ENCODE data around the gene B4GALT2.

DNA sequence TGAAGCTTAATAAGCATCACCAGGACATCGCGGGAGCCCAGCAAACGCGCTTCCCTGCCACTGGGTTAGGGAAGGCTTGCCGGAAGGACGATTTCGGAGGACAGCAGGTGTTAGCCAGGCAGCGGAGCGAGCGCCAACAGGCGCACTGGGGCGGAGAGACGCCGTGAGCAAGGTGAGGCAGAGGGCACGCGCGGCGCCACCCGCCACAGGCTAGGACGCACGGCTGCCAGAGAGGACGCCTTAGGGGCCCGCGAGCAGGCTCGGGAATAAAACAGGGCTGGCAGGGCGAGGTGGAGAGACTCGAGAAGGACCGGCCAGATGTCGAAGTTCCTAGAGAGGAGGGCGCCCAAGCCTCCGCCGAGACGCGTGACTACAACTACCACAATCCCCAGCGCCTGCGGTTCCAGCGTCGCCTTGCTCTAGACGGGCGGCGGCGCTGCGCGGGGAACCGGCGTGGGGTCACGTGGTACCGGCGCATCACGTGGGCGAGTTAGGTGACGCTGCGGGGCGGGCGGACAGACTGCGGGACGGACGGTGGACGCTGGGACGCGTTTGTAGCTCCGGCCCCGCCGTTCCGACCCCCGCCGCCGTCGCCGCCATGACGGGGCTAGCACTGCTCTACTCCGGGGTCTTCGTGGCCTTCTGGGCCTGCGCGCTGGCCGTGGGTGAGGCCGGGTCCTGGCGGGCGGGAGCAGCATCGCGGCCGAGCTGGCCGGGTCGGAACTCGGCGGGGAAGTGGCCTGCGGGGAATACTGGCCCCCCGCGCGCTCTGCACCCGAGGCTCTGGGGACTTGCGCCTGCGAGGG is 4.4 kb upstream of the B4GALT2 start, which contains the start of gene ATP6V0B:
- TF ChIP-seq, protein P1, sequence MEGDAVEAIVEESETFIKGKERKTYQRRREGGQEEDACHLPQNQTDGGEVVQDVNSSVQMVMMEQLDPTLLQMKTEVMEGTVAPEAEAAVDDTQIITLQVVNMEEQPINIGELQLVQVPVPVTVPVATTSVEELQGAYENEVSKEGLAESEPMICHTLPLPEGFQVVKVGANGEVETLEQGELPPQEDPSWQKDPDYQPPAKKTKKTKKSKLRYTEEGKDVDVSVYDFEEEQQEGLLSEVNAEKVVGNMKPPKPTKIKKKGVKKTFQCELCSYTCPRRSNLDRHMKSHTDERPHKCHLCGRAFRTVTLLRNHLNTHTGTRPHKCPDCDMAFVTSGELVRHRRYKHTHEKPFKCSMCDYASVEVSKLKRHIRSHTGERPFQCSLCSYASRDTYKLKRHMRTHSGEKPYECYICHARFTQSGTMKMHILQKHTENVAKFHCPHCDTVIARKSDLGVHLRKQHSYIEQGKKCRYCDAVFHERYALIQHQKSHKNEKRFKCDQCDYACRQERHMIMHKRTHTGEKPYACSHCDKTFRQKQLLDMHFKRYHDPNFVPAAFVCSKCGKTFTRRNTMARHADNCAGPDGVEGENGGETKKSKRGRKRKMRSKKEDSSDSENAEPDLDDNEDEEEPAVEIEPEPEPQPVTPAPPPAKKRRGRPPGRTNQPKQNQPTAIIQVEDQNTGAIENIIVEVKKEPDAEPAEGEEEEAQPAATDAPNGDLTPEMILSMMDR (IDR thresholded peaks at IDR 0.05), result no peak
- TF ChIP-seq CHD2 (IDR thresholded peaks at IDR 0.05; ENCODE audit: low read length, partially characterized antibody) (peak; percentile 59), SMC3 (IDR thresholded peaks at IDR 0.05; ENCODE audit: low read depth, low read length) (no peak), EZH2phosphoT487 (IDR thresholded peaks at IDR 0.05; ENCODE audit: borderline replicate concordance, low read depth) (no peak), RCOR1 (IDR thresholded peaks at IDR 0.05; ENCODE audit: low read length) (no peak; the same call in 1 of the 2 replicates), EP300 (IDR thresholded peaks at IDR 0.05; ENCODE audit: borderline replicate concordance in 1 of 2, low read depth in 1 of 2, low read length in 1 of 2) (no peak), TCF12 (IDR thresholded peaks at IDR 0.05) (no peak), FOXM1 (IDR thresholded peaks at IDR 0.05; ENCODE audit: low read depth) (no peak), RAD21 (IDR thresholded peaks at IDR 0.05; ENCODE audit: low read length) (no peak), POLR2AphosphoS5 (IDR thresholded peaks at IDR 0.05; ENCODE audit: low read depth, low read length) (peak; percentile 50)
- TF ChIP-seq, protein P2, sequence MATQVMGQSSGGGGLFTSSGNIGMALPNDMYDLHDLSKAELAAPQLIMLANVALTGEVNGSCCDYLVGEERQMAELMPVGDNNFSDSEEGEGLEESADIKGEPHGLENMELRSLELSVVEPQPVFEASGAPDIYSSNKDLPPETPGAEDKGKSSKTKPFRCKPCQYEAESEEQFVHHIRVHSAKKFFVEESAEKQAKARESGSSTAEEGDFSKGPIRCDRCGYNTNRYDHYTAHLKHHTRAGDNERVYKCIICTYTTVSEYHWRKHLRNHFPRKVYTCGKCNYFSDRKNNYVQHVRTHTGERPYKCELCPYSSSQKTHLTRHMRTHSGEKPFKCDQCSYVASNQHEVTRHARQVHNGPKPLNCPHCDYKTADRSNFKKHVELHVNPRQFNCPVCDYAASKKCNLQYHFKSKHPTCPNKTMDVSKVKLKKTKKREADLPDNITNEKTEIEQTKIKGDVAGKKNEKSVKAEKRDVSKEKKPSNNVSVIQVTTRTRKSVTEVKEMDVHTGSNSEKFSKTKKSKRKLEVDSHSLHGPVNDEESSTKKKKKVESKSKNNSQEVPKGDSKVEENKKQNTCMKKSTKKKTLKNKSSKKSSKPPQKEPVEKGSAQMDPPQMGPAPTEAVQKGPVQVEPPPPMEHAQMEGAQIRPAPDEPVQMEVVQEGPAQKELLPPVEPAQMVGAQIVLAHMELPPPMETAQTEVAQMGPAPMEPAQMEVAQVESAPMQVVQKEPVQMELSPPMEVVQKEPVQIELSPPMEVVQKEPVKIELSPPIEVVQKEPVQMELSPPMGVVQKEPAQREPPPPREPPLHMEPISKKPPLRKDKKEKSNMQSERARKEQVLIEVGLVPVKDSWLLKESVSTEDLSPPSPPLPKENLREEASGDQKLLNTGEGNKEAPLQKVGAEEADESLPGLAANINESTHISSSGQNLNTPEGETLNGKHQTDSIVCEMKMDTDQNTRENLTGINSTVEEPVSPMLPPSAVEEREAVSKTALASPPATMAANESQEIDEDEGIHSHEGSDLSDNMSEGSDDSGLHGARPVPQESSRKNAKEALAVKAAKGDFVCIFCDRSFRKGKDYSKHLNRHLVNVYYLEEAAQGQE (IDR thresholded peaks at IDR 0.05; ENCODE audit: low read depth, low read length), result no peak
- TF ChIP-seq, protein P3, sequence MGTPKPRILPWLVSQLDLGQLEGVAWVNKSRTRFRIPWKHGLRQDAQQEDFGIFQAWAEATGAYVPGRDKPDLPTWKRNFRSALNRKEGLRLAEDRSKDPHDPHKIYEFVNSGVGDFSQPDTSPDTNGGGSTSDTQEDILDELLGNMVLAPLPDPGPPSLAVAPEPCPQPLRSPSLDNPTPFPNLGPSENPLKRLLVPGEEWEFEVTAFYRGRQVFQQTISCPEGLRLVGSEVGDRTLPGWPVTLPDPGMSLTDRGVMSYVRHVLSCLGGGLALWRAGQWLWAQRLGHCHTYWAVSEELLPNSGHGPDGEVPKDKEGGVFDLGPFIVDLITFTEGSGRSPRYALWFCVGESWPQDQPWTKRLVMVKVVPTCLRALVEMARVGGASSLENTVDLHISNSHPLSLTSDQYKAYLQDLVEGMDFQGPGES (IDR thresholded peaks at IDR 0.05; ENCODE audit: low read depth, low read length), result no peak
- TF ChIP-seq, protein P4, sequence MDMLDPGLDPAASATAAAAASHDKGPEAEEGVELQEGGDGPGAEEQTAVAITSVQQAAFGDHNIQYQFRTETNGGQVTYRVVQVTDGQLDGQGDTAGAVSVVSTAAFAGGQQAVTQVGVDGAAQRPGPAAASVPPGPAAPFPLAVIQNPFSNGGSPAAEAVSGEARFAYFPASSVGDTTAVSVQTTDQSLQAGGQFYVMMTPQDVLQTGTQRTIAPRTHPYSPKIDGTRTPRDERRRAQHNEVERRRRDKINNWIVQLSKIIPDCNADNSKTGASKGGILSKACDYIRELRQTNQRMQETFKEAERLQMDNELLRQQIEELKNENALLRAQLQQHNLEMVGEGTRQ (IDR thresholded peaks at IDR 0.05; ENCODE audit: borderline replicate concordance, low read depth, low read length), result peak; percentile 99
